Left kidney (tissue), 2 donors: ENCODE measurements around the gene CKB. TPM values are rescaled to one million over a fixed set of nuclear protein-coding genes. Genes with fewer than 3 reads are reported as not detected.
"Not testable (repeated sequence)": the region's sequence is repeated elsewhere in the genome, so short reads cannot be mapped to it uniquely, and the experiment has no call there.

Experiments used
- DNase-seq: peaks from one replicate; pipeline ENCODE4 v3.0.0-alpha.2; 2013
- polyA plus RNA-seq: library from polyadenylated mRNA; unstranded; fragments of 120-200 nt; gene quantifications from one replicate; pipeline ENCODE4 v1.2.1, GENCODE V29; 2013; ENCODE audit not compliant: insufficient read length

CKB gene
- polyA plus RNA-seq, 1 donor: 103 TPM

DNA sequence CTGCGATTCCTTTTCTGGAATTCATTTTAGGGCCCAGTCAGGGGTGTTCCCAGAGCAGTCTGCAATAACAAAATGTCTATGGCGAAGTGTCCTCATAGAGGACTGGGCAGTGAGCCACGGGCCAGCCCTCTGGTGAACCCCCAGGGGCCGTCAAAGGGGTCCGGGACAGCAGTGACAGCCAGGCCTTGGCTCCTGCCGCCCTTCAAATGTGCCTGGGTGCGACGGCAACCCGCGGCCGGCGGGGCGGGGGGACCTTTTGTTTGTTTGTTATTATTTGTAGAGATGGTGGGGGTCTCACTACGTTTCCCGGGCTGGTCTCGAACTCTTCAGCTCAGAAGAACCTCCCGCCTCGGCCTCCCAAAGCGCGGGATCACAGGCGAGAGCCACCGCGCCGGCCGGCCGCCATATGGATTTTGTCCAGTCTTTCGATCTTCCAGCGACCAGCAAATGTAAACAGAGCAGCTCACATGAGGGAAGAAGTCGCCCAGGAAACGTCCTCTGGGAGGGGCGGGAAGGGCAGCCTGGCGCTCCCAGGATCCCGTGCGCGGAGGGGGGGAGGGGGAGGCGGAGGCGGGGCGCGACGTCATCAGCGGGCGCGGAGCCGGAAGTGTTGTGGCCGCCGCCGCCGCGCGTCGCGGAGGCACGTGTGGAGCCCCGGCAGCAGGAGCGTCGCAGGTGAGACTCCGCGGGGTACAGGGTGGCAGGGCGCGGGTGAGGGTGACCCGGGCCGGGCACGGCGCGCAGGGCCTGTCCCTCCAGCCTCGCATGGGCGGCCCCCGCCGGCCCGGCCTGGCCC is 6.2 kb upstream of the CKB start, which contains the start of gene TRMT61A:
TRMT61A (plus strand) TSS at position 610 of the 796 bp plus-strand sequence. CDS start 783 bp downstream, outside the sequence.
- peak; percentile 87 for DNase-seq

DNA sequence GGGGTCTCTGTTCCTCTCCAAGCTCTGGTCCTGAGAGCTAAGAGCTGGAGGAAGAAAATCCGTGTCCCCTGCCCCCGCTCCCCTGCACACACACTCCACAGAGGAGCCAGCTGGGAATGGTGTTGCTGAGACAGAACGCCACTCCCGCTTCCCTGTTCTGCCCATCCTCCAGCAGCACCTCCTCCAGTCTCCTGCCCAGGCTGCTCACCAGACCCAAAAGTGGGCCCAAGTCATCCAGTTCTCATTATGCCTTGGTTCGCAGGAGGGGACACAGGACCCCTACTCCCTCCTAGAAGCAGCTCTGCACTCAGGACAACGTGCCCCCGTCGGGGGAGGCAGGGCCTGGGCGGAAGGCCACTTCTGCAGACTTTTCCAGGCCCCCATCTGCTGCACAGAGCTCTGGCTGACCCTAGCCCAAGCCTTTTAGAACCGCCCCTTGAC is 5.5 kb upstream of the CKB start:
- DNase-seq: no peak

DNA sequence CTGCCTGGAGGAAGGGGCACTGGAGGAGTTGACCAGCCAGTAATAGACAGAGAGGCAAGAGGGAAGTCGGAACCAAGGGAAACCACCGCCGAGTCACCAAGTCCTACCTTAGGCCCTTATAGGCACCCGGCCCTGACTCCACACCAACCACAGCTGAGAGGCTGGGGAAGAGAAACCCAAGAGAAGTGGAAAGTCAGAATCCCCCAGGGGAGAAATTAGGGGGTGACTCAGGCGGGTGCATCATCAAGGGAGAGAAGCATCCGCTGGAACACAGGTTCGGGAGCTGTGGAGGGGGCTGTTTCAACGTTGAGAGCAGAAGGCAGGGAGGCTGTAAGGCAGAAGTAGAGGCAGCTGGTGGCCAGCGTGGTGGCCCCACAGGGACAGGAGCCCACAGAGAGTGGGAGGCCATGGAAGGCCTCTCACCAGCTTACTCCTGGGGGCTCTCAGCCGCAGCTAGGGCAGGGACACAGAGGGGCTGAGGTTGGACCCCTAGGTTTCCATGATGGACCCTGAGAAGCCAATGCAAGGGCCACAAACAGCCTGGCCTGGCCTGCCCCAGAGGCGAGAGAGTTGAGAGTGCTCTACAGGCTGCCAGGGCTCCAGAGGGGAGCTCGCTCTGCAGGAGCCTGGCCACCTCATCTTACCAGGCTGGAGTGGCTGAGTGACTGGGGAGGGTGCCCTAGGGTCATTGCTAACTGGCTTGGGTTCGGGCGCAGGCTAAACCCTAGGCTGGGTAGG is 4.9 kb upstream of the CKB start:
- no peak for DNase-seq

DNA sequence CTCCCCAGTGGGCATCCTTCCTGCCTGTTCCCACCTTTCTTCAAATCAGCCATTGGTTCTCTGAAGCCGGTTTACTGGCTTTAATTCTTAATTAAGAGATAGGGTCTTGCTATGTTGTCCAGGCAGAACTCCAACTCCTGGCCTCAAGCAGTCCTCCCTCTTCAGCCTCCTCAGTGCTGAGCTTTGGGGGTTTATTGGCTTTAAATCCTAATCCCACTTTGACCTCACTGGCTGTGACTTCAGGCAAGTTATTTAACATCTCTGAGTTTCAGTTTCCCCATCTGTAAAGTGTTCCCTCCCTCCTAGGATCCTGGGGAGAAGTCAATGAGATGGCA is 4.3 kb upstream of the CKB start:
- no peak for DNase-seq

DNA sequence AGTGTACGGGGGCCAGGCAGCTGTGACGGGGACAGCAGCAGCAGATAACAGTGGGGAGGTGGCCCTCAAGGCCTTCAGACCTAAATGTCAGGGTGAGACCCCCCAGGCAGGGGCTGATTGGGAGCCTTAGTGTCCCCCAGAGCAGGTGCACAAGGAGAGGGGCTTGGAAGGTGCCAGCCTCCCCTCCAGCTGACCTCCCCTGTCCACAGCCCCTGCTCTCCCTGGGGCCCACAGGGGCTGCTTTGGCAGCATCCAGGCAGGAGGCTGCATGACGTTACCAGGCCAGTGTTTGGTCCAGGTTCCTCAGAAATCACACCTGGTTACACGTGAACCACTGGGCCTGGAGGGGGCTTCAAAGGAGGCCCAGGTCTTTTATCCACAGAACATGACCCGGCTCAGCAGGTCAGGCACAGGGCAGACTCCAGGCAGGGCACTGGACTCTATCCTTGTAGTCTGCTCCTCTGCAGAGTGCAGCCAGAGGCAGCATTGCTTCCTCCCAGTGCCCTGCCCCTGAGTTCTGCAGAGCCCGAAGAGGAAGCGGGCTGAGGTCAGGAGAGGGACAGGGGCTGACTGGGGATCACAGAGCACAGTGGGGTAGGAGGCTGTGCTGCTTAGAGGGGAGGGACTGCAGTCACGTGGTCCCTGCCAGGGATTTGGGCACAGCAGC is 3.8 kb upstream of the CKB start:
- no peak for DNase-seq

DNA sequence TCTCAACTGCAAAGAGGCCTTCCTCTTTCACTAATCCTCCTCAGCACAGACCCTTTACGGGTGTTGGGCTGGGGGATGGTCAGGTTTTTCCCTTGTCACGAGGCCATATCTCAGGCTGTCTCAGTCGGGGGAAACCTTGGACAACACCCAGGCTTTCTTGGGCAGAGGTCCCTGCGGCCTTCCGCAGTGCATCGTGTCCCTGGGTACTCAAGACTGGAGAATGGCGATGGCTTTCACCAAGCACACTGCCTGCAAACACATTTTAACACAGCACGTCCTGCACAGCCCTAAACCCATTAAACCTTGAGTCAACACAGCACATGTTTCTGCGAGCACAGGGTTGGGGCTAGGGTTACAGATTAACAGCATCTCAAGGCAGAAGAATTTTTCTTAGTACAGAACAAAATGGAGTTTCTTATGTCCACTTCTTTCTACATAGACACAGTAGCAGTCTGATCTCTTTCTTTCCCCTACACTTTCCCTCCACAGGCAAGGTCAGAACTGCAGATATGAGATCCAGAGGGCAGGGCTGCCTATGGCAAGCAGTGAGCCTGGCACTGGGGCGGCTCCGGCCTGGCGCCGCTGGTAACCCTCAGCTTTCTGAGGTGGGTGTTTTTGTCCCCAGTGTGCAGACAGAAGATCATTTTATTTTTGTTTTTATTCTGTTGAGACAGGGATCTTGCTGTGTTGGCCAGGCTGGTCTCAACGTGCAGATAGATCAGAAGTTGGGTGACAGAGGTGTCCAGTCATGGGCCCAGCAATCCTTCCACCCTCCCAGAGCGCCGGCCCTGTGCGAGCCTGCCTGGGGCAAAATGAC is 3.0 kb upstream of the CKB start:
- DNase-seq: not testable (repeated sequence)

DNA sequence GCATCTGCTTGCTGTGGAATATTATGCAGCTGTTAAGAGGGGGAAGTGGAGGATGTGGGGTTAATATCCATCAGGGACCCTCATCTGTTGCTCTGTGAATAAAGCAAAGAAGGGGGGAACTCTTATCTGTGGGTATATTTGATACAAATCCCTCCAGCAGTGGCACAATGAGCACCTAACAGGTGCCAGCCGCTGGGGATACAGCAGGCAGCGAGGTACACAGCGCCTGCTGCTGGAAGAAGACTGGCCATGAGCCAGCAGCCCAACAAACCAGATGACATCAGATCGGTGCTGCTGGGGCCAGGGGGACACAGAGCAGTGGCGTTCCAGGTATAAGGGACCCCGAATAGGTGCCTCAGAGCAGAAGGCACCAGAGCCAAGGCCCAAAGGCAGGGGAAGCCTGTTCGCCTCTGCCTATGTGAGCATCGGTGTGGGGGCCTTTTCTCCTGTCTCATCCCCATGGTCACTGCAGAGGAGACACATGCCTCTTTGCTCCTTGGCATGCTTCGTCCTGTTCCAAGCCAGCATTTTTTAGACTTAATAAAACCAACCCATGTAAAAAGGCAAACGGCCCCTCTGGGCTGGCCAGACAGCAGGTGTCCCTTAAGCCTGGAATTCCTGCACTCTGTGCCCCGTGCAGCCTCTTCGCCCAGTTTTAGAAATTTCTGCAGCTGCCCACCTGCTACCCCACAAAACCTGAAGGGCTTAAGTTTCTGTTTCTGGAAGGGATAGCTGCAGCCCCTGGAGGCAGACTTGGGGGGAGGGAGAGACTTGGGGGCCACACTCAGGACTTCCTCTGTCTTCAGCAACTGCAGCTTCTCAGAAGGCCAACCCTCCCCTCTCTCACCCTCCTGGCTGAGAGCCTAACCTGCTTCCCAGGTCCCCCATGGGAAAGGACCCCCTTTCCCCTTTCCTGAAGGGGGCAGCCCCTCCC is 1.6 kb upstream of the CKB start:
- DNase-seq: no peak

DNA sequence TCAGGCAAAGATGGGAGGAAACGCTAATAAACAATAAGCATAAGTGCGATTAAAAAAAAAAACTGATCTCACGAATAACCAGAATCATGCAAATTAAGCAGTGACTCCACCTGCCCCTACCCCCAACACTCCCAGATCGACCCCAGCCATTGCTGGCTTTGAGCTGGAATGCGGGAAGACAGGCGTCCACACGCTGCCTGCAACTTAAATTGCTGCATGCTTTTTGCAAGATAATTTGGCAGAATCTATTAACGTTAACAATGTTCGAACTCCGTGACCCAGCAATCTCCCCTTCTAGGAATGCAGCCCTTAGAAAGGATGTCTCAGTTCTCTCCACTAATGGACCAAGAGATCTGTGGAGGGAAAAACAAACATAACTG is 935 bp upstream of the CKB start:
- DNase-seq: no peak

DNA sequence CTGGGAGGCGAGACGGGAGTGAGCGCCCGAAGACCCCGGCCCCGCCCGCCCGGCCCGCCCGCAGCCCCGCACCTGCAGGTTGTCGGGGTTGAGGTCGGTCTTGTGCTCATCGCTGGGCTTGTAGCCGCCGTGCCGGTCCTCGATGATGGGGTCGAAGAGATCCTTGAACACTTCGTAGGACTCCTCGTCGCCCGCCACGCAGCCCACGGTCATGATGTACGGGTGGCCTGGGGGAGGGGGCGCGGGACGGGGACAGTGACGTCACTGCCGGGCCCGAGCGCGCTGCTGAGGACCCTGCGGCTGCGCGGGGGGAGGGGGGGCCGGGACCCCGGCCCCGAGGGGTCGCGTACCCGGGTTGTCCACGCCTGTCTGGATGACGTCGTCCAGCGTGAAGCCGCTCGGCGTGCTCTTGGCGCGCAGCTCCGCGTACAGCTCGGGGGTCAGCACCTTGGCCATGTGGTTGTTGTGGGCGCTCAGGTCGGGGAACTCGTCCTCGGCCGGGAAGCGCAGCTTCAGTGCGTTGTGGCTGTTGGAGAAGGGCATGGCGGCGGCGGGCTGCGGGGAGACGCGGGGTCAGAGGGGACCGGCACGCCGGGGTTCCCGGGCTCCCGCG is 573 bp downstream of the CKB start:
- DNase-seq: no peak

DNA sequence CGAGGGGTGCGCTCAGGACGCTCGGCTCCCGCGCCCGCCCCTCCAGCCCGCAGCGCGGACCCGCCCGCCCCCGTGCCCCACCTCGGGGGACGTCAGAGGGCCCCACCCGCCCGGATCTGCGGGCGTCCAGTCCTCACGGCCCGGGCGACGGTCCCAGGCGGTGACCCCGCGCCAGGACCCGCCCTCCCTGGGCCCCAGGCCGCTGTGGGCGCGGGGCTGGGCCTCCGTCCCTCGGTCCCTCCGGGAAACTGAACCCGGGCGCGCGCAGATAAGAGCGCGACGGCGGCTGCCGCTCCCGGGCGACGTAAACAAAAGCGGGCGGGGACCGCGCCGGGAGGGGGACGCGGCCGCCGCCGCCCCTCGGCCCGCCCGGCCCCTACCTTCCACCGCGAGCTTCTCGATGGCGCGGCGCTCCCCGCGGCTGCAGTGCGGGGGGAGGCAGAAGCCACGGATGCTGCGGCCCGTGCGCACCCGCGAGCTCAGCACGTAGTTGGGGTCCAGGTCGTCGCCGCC is 1.1 kb downstream of the CKB start:
- DNase-seq: no peak

DNA sequence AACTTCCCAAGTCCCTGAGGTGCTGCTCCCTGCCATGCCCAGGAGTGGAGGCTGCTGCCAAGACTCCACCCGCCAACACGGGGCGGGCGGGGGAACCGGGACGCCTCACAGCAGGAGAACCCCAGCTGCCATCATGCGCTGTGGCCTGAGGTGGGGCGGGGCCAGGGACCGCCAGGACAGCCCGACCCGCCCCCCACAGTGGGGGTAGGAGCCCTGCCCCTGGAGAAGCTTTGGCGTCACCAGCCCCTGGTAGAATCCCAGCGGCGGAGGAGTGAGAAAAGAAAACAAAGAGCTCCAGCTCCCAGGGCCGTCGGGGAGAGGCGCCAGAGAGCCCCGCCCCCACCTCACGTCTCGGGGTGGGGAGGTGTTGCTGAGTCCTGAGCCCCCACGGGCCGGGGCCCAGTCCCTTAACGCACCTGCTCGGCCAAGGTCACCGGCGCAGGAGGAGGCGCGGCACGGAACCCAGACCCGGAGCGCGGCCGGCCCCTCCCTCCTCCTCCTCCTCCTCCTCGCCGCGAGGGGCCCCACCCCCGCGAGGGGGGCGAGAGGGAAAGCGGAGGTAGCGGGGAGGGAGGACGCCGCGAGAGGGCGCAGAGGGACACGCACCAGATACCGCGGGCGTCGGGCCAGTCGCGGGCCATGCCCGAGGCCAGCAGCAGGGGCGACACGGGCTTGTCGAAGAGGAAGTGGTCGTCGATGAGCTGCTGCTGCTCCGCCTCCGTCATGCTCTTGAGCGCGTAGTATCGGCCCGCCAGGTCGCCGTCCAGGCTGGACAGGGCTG is 1.8 kb downstream of the CKB start:
- peak; percentile 71 for DNase-seq

DNA sequence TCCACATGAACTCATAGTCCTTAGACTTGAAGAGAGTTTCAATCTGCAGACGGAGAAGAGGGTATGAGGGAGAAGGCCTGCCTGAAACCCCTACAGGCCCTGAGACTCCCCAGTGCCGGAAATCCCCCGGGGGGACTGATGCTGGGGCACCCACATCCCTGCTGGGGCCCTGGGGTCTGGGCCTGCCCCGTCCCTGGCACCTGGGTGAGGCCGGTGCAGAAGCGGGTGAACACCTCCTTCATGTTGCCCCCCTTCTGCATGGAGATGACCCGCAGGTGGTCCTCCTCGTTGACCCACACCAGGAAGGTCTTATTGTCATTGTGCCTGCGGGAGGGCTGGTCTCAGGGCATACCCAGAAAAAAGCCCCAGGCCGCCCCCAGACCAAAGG is 2.4 kb downstream of the CKB start:
- no peak for DNase-seq

DNA sequence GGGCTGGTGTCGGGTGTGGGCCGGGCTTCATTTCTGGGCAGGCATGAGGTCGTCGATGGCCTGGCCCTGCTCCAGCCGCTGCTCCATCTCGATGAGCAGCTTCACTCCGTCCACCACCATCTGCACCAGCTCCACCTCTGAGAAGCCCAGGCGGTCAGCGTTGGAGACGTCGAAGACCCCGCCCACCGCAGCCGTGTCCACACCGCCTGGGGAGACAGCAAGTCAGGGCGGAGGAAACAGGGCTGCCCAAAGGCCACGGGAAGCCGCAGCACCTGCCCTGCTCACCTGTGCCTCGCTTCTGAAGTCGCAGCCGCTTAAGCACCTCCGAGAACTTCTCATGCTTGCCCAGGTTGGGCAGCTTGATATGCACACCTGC is 2.8 kb downstream of the CKB start:
- DNase-seq: no peak

DNA sequence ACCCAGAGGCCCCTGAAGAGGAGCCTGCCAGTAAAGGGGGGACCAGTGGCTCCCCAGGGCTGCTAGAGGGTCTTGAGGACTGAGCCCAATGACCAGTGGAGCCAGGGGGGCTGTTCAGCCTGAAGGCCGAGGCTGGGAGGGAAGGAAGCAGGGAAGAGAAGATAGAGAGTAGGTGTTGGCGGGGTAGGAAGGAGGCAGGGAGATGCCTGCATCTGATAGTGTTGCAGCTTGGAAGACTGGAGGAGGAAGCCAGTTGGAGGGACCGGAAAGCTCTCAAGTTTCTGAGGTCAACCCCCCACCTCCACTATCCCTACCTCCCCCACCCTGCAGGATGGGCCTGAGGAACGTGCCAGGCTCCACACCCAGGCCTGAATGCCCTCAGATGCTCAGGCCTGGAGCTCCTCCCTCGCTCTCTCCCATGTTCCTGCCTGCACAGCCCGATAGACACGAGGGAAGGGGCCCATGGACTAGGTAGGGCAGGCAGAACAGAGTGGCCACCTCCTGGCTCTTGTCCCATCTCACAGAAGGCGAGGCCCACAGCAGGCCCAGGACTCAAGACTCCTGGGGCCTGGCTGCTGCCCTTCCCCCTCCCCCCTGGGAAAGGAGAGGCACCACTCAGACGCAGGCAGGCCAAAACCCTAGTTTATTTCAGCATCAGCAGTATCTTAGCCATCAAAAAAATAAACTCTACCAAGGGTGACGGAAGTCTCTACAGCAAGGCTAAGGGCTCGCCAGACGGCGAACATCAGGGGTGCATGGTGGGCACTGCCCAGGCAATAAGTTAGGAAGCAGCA is 3.4 kb downstream of the CKB start:
- DNase-seq: no peak

DNA sequence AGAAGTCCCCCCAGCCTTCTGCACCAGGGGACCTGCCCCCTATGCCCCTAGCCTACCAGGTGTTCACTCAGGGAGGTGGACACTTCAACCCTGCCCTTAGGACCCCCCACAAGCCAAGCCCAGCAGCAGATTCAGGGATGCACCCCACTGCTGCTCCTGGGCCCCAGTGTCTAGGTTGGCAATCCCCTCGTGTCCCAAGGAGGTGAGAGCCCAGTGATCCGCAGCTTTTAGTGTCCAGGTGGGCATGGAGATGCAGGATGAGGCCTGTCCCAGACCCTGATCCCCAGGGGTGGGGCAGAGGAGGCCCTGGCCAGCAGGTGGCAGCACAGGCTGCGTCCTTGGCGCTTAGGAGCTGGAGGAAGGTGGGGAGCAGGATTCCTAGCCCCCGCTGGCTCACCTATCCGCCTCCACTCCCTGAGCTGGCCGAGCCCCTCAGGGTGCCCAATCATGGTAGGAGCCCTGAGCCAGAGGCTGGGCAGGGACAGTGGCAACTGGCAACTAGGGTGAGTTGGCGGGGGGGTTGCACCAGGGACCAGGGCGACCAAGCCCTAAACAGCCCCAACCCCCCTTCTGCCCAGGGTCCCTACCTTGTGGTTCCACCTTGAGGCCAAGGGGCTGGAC is 4.1 kb downstream of the CKB start:
- DNase-seq: no peak

DNA sequence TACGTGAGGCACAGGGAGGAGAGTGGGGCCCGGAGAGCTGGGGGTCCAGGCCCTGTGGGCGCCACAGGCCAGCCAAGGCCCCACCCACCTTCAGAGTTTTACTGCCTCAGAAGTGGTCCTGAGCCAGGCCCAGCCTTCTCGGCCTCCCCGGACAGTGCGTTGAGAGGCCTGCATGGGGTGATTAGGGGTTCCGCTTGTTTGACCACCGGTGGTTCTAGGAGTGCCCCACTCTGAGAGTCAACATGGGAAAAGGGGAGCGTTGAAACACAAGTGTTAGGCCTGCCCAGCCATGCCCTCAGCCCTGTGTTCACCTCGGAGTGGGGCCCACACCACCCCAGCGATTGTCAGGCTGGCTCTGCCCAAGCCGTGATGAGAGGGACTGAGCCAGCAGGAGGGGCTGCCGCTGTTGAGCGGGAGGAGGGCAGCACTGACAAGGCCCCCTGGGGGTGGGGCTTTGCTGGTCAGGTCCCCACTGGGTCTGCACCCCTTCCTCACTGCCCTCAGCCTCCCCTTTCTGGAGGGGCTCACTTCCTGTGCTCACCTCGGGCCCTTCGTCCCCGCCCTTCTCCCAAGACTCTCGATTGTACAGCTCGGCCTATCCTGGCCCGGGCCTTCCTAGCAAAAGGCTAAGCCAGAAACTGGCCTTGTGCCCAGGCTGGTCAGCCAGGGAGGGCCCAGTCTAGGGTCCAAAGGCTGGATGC is 4.8 kb downstream of the CKB start:
- DNase-seq: no peak

DNA sequence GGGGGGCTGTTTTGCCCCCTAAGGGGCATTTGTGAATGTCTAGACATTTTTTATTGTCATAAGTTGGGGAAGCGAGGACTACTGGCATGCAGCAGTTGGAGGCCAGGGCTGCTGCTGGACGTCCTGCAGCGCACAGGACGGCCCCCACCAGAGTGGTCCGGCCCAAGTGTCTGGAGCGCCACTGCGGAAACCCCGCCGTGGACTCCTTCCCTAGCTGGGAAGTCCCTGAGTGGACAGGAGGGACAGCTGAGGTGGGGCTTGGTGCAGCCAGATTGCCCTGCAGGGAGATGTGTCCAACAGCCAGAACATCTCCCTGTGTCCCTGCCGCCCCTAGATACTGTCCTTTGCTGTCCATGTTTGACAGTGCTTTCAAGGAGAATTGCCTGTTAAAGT is 5.5 kb downstream of the CKB start:
- DNase-seq: no peak
